Vagina (tissue), 2 donors: ENCODE results near the gene MAP4K1. TPM values are rescaled to one million over a fixed set of nuclear protein-coding genes. Genes with fewer than 3 reads are reported as not detected.

ENCODE experiments used
- DNase-seq, 2 donors: peaks; one replicate each; pipeline ENCODE4 v3.0.0-alpha.2; 2017; ENCODE audit errors: extremely low spot score in 2 of 2
- H3K27ac ChIP-seq: fragments of 200-600 bp; sonication (generic); one replicate; pipeline ENCODE4 v1.5.1; 2019
- H3K27me3 ChIP-seq: fragments of 200-600 bp; sonication (generic); one replicate; pipeline ENCODE4 v1.5.1; 2019
- H3K36me3 ChIP-seq, 2 donors: fragments of 200-600 bp; sonication (generic); one replicate each; pipeline ENCODE4 v1.5.1; 2017 to 2019
- H3K4me1 ChIP-seq: fragments of 200-600 bp; sonication (generic); one replicate; pipeline ENCODE4 v1.5.1; 2019
- H3K4me3 ChIP-seq, 2 donors: fragments of 200-600 bp; sonication (generic); 1 replicate in 1 of 2; 2 replicates in 1 of 2; pipeline ENCODE4 v1.5.1; 2016 to 2019
- H3K9me3 ChIP-seq: fragments of 200-600 bp; sonication (generic); one replicate; pipeline ENCODE4 v1.5.1; 2019
- POLR2A ChIP-seq, 2 donors: fragments of 450-650 bp; IDR thresholded peaks; one replicate each; pipeline ENCODE4 v1.6.1; 2017; ENCODE audit warnings: antibody characterized with exemption in 2 of 2, mild to moderate bottlenecking in 2 of 2, moderate library complexity in 2 of 2
- POLR2AphosphoS5 ChIP-seq, 2 donors: sonication (generic); formaldehyde crosslinking; IDR thresholded peaks; one replicate each; pipeline ENCODE4 v1.9.0; 2017; ENCODE audit warnings: antibody characterized with exemption in 2 of 2, mild to moderate bottlenecking in 2 of 2, low read depth in 1 of 2; ENCODE audit not compliant: insufficient read depth in 1 of 2
- intact Hi-C: fragments of 100-400 bp; cut with DNase I; formaldehyde crosslinking; loops from one replicate; pipeline ENCODE4 v1.15.1; 2023
- total RNA-seq: library from RNA; depleted of rRNA; stranded (reverse); fragments of >200 nt; gene quantifications from one replicate; pipeline ENCODE4 v1.2.3, GENCODE V29; 2016
- TF ChIP-seq, protein P1 (sequence below), 3 experiments: fragments of 450-650 bp in 2 of 3; fragments of 200-600 bp in 1 of 3; sonication (generic) in 1 of 3; IDR thresholded peaks; one replicate each; pipeline ENCODE4 v1.5.1; 2017 to 2019; ENCODE audit warnings: antibody characterized with exemption in 3 of 3, mild to moderate bottlenecking in 2 of 3, moderate library complexity in 2 of 3

The MAP4K1 gene
- total RNA-seq, 1 donor from 2014 or later: 47.9 TPM

GRCh38 chr19:38543807-38544568, 73.8 kb downstream of the MAP4K1 start:
- H3K27ac ChIP-seq: no peak overlapping the region
- no peaks in the 10 kb centered on the region for H3K27me3 ChIP-seq
- no peaks in the 10 kb centered on the region for H3K36me3 ChIP-seq
- TF ChIP-seq POLR2A (IDR thresholded peaks at IDR 0.05) (no peak), POLR2AphosphoS5 (IDR thresholded peaks at IDR 0.05; ENCODE audit: insufficient read depth in 1 of 2, low read depth in 1 of 2) (peak in 1 of 2 donors; percentile 54)
- TF ChIP-seq, protein P1, sequence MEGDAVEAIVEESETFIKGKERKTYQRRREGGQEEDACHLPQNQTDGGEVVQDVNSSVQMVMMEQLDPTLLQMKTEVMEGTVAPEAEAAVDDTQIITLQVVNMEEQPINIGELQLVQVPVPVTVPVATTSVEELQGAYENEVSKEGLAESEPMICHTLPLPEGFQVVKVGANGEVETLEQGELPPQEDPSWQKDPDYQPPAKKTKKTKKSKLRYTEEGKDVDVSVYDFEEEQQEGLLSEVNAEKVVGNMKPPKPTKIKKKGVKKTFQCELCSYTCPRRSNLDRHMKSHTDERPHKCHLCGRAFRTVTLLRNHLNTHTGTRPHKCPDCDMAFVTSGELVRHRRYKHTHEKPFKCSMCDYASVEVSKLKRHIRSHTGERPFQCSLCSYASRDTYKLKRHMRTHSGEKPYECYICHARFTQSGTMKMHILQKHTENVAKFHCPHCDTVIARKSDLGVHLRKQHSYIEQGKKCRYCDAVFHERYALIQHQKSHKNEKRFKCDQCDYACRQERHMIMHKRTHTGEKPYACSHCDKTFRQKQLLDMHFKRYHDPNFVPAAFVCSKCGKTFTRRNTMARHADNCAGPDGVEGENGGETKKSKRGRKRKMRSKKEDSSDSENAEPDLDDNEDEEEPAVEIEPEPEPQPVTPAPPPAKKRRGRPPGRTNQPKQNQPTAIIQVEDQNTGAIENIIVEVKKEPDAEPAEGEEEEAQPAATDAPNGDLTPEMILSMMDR (IDR thresholded peaks at IDR 0.05): peak in 1 of 3 experiments; percentile 43
- H3K4me3 ChIP-seq: peak overlapping the region in 1 of 2 donors; percentile 15
- no peaks in the 10 kb centered on the region for H3K9me3 ChIP-seq
- peaks cover 15% of the 10 kb centered on the region for H3K4me1 ChIP-seq
- no peak for DNase-seq
- intact Hi-C loops: loop anchor here (10.0 kb wide), 1 partner anchor 391 kb away; the partner anchor contains the start of genes MRPS12 and SARS2

DNA sequence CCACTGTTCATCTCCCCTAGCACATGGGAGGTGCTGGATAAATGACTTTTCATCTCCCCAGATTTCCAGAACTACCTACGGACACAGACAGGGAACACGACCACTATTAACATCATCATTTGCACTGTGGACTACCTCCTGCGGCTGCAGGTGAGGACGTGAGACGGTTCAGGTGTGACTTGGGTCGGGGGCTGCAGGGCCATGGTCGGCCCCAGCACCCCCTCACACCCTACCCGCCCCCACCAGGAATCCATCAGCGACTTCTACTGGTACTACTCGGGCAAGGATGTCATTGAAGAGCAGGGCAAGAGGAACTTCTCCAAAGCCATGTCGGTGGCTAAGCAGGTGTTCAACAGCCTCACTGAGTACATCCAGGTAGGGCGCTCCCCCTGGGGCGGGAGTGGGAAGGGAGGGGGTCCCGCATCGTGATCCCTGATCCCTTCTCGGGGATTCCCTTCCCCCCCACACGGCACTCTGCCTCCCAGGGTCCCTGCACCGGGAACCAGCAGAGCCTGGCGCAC, 74.4 kb downstream of the MAP4K1 start:
- intact Hi-C loops: loop anchor here (10.0 kb wide), 1 partner anchor 391 kb away; the partner anchor contains the start of genes MRPS12 and SARS2
- no peaks in the 10 kb centered on the region for H3K9me3 ChIP-seq
- no peak for DNase-seq
- no peak for TF ChIP-seq POLR2A (IDR thresholded peaks at IDR 0.05)
- TF ChIP-seq, protein P1 (IDR thresholded peaks at IDR 0.05): no peak
- TF ChIP-seq POLR2AphosphoS5 (IDR thresholded peaks at IDR 0.05; ENCODE audit: insufficient read depth in 1 of 2, low read depth in 1 of 2): no peak
- H3K27ac ChIP-seq: no peak overlapping the region
- peak overlapping the region in 1 of 2 donors; percentile 15 for H3K4me3 ChIP-seq
- peaks cover 15% of the 10 kb centered on the region for H3K4me1 ChIP-seq
- H3K27me3 ChIP-seq: no peaks in the 10 kb centered on the region
- H3K36me3 ChIP-seq: no peaks in the 10 kb centered on the region

DNA sequence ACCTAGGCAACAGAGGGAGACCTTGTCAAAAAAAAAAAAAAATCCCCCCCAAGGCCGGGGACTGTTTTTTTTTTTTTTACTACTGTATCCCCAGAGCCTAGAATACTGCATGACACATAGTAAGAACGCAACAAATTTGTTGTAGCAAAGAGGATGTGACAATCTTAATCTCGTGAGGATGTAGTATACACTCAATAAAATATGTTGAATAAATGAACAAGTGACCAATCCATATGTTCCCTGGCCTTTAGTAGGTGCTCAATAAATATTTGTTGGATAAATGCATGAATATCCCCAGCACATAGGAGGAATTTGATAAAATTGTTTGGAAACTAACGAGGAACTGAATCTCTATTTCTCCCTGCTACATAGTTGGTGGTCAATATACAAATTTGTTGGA, 75.7 kb downstream of the MAP4K1 start:
- Histone ChIP-seq H3K27ac (no peak overlapping the region), H3K4me3 (no peak overlapping the region), H3K4me1 (peaks cover 15% of the 10 kb centered on the region), H3K9me3 (no peaks in the 10 kb centered on the region), H3K27me3 (no peaks in the 10 kb centered on the region), H3K36me3 (no peaks in the 10 kb centered on the region)
- no peak for TF ChIP-seq POLR2A (IDR thresholded peaks at IDR 0.05)
- TF ChIP-seq, protein P1 (IDR thresholded peaks at IDR 0.05): no peak
- TF ChIP-seq POLR2AphosphoS5 (IDR thresholded peaks at IDR 0.05; ENCODE audit: insufficient read depth in 1 of 2, low read depth in 1 of 2): no peak
- DNase-seq: no peak
- intact Hi-C loops: loop anchor here (10.0 kb wide), 1 partner anchor 393 kb away; the partner anchor contains the start of genes MRPS12 and SARS2

GRCh38 chr19:38539751-38540150, 78.0 kb downstream of the MAP4K1 start:
- no peak for DNase-seq
- intact Hi-C loops: loop anchor here (10.0 kb wide), 1 partner anchor 395 kb away; the partner anchor contains the start of genes MRPS12 and SARS2
- no peak for TF ChIP-seq POLR2A (IDR thresholded peaks at IDR 0.05)
- Histone ChIP-seq H3K4me3 (no peak overlapping the region), H3K27me3 (no peaks in the 10 kb centered on the region), H3K27ac (no peak overlapping the region), H3K9me3 (peaks cover 4% of the 10 kb centered on the region), H3K36me3 (no peaks in the 10 kb centered on the region), H3K4me1 (peaks cover 14% of the 10 kb centered on the region)

DNA sequence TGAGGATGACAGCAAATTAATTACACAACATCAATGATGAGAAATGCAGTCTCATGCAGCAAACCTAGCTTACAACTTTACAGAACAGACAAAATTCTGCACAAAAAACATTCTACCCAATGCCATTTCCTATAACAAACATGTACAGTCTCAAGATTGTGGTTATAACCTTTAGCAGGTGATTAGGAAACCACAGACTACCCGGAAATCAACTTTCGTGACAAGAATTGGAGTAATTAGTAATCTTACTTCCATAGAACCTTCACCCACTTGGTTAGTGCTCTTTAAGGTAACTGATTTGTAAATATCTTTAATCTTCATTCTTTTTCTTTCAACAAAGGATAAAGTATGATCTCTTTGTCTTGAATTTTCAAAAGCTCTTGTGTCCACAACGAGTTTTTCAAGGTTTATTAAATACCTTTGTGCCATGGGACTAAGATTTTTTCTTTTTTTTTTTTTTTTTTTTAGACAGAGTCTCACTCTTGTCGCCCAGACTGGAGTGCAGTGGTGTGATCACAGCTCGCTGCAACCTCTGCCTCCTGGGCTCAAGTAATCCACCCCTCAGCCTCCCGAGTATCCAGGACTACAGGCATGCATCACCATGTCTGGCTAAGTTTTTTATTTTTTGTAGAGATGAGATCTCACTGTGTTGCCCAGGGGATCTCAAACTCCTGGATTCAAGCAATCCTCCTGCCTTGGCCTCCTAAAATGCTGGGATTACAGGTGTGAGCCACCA, 78.8 kb downstream of the MAP4K1 start:
- Histone ChIP-seq H3K27me3 (no peaks in the 10 kb centered on the region), H3K4me3 (no peak overlapping the region), H3K36me3 (no peaks in the 10 kb centered on the region), H3K27ac (no peak overlapping the region), H3K9me3 (peaks cover 4% of the 10 kb centered on the region), H3K4me1 (peaks cover 6% of the 10 kb centered on the region)
- intact Hi-C loops: no loop called here
- DNase-seq: no peak
- TF ChIP-seq POLR2A (IDR thresholded peaks at IDR 0.05): no peak
- TF ChIP-seq POLR2AphosphoS5 (IDR thresholded peaks at IDR 0.05; ENCODE audit: insufficient read depth in 1 of 2, low read depth in 1 of 2): no peak
- TF ChIP-seq, protein P1 (IDR thresholded peaks at IDR 0.05): no peak
